Measurements from ENCODE around the gene BHLHE41. TPM values are rescaled to one million over a fixed set of nuclear protein-coding genes. Genes with fewer than 3 reads are reported as not detected.

The BHLHE41 gene
- total RNA-seq (10 to 100 TPM in 7 of 9 donors, 1 to 10 TPM in 2; 8.3 to 66.0 (median 32.2) TPM), polyA plus RNA-seq (1 to 10 TPM; 6.8 to 8.8 TPM)
- long read RNA-seq, donor 1, partial matches to known transcripts = 1 of 11 reads
- long read RNA-seq, donor 1, other reads (novel, unspliced or antisense) = 9 of 11 reads
- long read RNA-seq, donor 2 = 0 reads
- long read RNA-seq, donor 3, partial matches to known transcripts = 0 of 15 reads
- long read RNA-seq, donor 3, other reads (novel, unspliced or antisense) = 12 of 15 reads

DNA sequence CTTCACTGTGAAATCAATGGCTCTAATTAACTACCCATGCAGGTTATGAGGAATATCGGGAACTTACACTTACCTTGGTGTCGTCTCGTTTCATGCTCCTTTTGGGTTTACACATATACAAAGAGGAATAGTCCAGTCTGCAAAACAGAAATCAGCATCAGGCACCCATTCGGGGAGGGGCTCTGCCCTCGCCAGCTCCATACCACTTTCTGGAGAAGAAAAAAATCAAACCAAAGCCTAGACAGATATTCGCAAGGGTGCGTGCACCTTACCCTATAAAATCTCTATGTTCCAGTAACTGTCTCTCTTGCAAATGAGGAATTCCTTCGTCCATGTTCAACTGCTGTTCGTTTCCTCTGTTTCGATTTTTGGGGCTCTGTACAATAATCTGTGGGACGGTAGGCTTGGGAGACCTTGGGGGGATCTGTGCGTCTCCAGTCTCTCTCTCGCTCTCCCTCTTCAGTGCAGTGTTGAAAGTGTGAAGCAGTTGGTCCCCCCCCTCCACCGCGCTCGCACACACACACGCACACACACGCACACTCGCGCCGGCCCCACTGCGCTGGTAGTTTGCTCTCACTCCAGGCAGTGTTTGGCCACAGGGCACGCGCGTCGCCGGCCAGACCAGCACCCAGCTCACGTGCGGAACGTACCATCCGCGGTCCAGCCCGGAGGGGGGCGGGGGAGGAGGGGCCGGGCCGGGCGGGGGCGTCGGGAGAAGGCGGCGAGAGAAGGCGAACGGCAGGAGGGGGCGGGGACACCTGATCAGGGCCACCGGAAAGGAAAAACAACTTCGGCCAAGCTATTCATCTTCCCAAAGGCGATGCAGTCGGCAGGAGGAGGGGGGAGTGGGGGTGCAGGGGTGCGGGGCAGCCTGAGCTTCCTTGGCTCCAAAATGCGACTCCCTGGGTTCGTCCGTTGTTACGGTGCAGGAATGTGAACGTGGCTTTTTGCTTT lies at the start of gene BHLHE41:
Gene BHLHE41 (minus strand): TSS at position 592 of the 954 bp plus-strand sequence. CDS start 258 bp downstream, at position 334.
- intact Hi-C loops (cut with DNase I) = loop anchor here in 9 of 10 donors (1.0 to 10.0 kb wide), 13 partner anchors 10 to 530 kb away; partner anchors contain the start of gene SSPN (in 5 of the 9)
- H3K36me3 ChIP-seq = no peaks in the 10 kb centered on the region
- peak; percentile 48 to 66 (median 57) for ATAC-seq
- TF ChIP-seq, protein P1, sequence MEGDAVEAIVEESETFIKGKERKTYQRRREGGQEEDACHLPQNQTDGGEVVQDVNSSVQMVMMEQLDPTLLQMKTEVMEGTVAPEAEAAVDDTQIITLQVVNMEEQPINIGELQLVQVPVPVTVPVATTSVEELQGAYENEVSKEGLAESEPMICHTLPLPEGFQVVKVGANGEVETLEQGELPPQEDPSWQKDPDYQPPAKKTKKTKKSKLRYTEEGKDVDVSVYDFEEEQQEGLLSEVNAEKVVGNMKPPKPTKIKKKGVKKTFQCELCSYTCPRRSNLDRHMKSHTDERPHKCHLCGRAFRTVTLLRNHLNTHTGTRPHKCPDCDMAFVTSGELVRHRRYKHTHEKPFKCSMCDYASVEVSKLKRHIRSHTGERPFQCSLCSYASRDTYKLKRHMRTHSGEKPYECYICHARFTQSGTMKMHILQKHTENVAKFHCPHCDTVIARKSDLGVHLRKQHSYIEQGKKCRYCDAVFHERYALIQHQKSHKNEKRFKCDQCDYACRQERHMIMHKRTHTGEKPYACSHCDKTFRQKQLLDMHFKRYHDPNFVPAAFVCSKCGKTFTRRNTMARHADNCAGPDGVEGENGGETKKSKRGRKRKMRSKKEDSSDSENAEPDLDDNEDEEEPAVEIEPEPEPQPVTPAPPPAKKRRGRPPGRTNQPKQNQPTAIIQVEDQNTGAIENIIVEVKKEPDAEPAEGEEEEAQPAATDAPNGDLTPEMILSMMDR (IDR thresholded peaks at IDR 0.05) = peak in 1 of 12 donors; percentile 12
- TF ChIP-seq POLR2A (IDR thresholded peaks at IDR 0.05) = peak in 1 of 2 donors; percentile 39
- H3K27me3 ChIP-seq = peaks cover 0 to 49% (median 0%) of the 10 kb centered on the region in 9 donors
- H3K27ac ChIP-seq = peak within 1 kb of the TSS; percentile 76 to 98 (median 95)
- peak within 1 kb of the TSS; percentile 38 to 84 (median 68) for H3K4me3 ChIP-seq
- no peaks in the 10 kb centered on the region for H3K9me3 ChIP-seq
- peaks cover 0 to 36% (median 22%) of the 10 kb centered on the region in 12 donors for H3K4me1 ChIP-seq
- peak; percentile 78 to 92 (median 85) for DNase-seq
- 1 to 3% (median 3%) methylated on average over 31 to 53 of the region's 54 CpGs for WGBS, 4 donors

DNA sequence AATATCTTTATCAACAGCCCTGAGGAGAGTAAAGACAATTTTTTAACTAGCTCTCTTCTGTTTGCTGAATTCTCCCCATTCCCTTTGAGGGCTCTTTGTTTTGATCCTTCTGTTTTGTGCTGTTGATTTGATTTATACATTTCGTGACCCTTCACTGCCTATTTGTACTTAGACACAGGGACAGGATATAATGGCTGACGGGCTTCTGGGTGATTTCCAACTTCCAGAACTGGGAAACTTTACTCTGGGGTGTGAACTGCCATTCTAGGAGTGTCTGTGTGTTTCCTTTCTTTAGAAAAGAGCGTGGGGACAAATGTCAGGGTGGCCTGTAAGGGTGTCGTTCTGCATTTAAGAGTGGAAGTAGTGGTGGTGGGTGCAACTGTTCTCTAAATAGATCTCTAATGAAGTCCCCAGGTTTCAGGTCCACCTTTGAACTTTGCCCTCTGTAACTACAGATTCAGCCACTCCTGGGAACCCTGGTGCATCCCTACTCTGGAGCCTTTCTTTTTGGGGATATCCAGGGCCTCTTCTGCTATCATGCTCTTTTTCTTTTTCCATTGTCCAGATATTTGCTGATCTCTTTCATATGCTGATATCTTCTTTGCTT lies 48.2 kb upstream of the BHLHE41 start:
- intact Hi-C loops (cut with DNase I) = no loop called here
- no peak overlapping the region for H3K27ac ChIP-seq
- no peaks in the 10 kb centered on the region for H3K27me3 ChIP-seq
- no peaks in the 10 kb centered on the region for H3K9me3 ChIP-seq
- 67 to 81% (median 72%) methylated on average over 4 of the region's 4 CpGs for WGBS, 4 donors
- H3K36me3 ChIP-seq = no peaks in the 10 kb centered on the region
- H3K4me1 ChIP-seq = no peaks in the 10 kb centered on the region
- no peak for TF ChIP-seq POLR2A (IDR thresholded peaks at IDR 0.05)
- TF ChIP-seq, protein P1 (IDR thresholded peaks at IDR 0.05) = no peak
- DNase-seq (no peak), ATAC-seq (no peak)
- H3K4me3 ChIP-seq = no peak overlapping the region

DNA sequence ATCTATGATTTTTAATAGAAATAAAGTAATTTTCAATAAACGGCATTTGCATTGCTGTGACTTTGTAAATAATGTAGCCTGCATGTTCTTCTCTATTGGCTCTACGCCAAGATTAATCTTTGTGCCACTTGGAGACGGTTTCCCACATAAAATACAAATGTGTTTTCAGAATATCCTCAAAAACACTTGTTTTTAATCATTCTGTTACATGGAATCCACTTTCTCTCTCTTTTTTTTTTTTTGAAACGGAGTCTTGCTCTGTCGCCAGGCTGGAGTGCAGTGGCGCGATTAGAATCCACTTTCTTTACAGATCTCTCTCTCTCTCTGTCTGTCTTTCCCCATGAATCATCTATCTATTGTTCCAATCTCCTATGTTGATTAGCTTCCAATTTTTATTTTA lies 47.7 kb upstream of the BHLHE41 start:
- no peaks in the 10 kb centered on the region for H3K27me3 ChIP-seq
- H3K4me1 ChIP-seq = no peaks in the 10 kb centered on the region
- TF ChIP-seq, protein P1 (IDR thresholded peaks at IDR 0.05) = no peak
- no peak for TF ChIP-seq POLR2A (IDR thresholded peaks at IDR 0.05)
- intact Hi-C loops (cut with DNase I) = no loop called here
- DNase-seq (no peak), ATAC-seq (no peak)
- no peaks in the 10 kb centered on the region for H3K9me3 ChIP-seq
- 85 to 94% (median 88%) methylated on average over 7 of the region's 7 CpGs for WGBS, 4 donors
- H3K36me3 ChIP-seq = no peaks in the 10 kb centered on the region
- no peak overlapping the region for H3K4me3 ChIP-seq
- H3K27ac ChIP-seq = no peak overlapping the region
